HepG2 (cell line): ENCODE data around the gene MKS1. TPM values are rescaled to one million over a fixed set of nuclear protein-coding genes. Genes with fewer than 3 reads are reported as not detected.

Source experiments
- ATF7 ChIP-seq, 2 experiments: fragments of 450-650 bp in 1 of 2; sonication (generic) in 1 of 2; formaldehyde crosslinking in 1 of 2; IDR thresholded peaks; 2 replicates each; pipeline versions ENCODE4 v1.4.0 to v1.6.1; 2016 to 2020; ENCODE audit warnings: antibody characterized with exemption in 1 of 2, mild to moderate bottlenecking in 1 of 2, missing genetic modification reagents in 1 of 2
- ETS1 ChIP-seq: sonication (generic); formaldehyde crosslinking; IDR thresholded peaks from 2 replicates; pipeline ENCODE4 v1.4.0; 2020; ENCODE audit warnings: missing genetic modification reagents
- HOMEZ ChIP-seq: IDR thresholded peaks from 2 replicates; pipeline ENCODE4 v1.6.1; 2016; ENCODE audit warnings: low read depth
- NR2C2 ChIP-seq: sonication (generic); formaldehyde crosslinking; IDR thresholded peaks from 2 replicates; pipeline ENCODE4 v1.4.0; 2020; ENCODE audit warnings: missing genetic modification reagents, mild to moderate bottlenecking, moderate library complexity, borderline replicate concordance
- SNAPC4 ChIP-seq: sonication (generic); formaldehyde crosslinking; IDR thresholded peaks from 2 replicates; pipeline ENCODE4 v1.4.0; 2020; ENCODE audit warnings: mild to moderate bottlenecking, missing genetic modification reagents
- TBP ChIP-seq: sonication (generic); formaldehyde crosslinking; IDR thresholded peaks from 2 replicates; pipeline ENCODE4 v1.5.0; 2020; ENCODE audit warnings: missing genetic modification reagents
- ZNF205 ChIP-seq: IDR thresholded peaks from 2 replicates; pipeline ENCODE4 v1.6.1; 2018; ENCODE audit warnings: missing biosample characterization, missing genetic modification reagents
- ZNF224 ChIP-seq: sonication (generic); formaldehyde crosslinking; IDR thresholded peaks from 2 replicates; pipeline ENCODE4 v1.5.0; 2020; ENCODE audit warnings: mild to moderate bottlenecking, missing genetic modification reagents
- ZNF362 ChIP-seq: sonication (generic); formaldehyde crosslinking; IDR thresholded peaks from 2 replicates; pipeline ENCODE4 v1.4.0; 2020; ENCODE audit warnings: missing genetic modification reagents, mild to moderate bottlenecking, borderline replicate concordance
- ZNF367 ChIP-seq: sonication (generic); formaldehyde crosslinking; IDR thresholded peaks from 2 replicates; pipeline ENCODE4 v1.4.0; 2020; ENCODE audit warnings: missing genetic modification reagents, borderline replicate concordance
- ZNF468 ChIP-seq: sonication (generic); formaldehyde crosslinking; IDR thresholded peaks from 2 replicates; pipeline ENCODE4 v1.8.0; 2022; ENCODE audit warnings: mild to moderate bottlenecking, moderate library complexity, missing genetic modification reagents
- ZNF574 ChIP-seq: sonication (generic); formaldehyde crosslinking; IDR thresholded peaks from 2 replicates; pipeline ENCODE4 v1.4.0; 2020; ENCODE audit warnings: missing genetic modification reagents
- ZNF614 ChIP-seq: IDR thresholded peaks from 2 replicates; pipeline ENCODE4 v1.6.1; 2018; ENCODE audit warnings: missing biosample characterization, missing genetic modification reagents, inconsistent platforms, borderline replicate concordance
- ZNF841 ChIP-seq: sonication (generic); formaldehyde crosslinking; IDR thresholded peaks from 2 replicates; pipeline ENCODE4 v1.8.1; 2023; ENCODE audit warnings: missing genetic modification reagents, borderline replicate concordance
- ZNF850 ChIP-seq: sonication (generic); formaldehyde crosslinking; conservative IDR thresholded peaks from 2 replicates; pipeline ENCODE4 v1.9.0; 2021; ENCODE audit warnings: mild to moderate bottlenecking, missing genetic modification reagents
- ZSCAN12 ChIP-seq: sonication (generic); formaldehyde crosslinking; IDR thresholded peaks from 2 replicates; pipeline ENCODE4 v1.9.0; 2021; ENCODE audit warnings: mild to moderate bottlenecking, missing genetic modification reagents
- polyA plus RNA-seq, 8 experiments: library from polyadenylated mRNA; depleted of rRNA in 3 of 8; stranded (reverse) in 7 of 8; unstranded in 1 of 8; fragments of >200 nt; fragmentation: Illumina TruSeq in 4 of 8; extraction: Trizol in 4 of 8; gene quantifications; 2 replicates each; pipeline versions ENCODE4 v1.2.1 to v1.2.3, GENCODE V29; 2011 to 2016; ENCODE audit warnings: low read depth in 4 of 8, missing spikeins in 1 of 8, mixed read lengths in 1 of 8; ENCODE audit not compliant: insufficient read depth in 1 of 8
- total RNA-seq, 5 experiments: library from RNA; depleted of rRNA; stranded (reverse); fragments of >200 nt; fragmentation: Illumina TruSeq; extraction: Trizol; gene quantifications; 2 replicates each; pipeline ENCODE4 v1.2.3, GENCODE V29; 2016; ENCODE audit warnings: low read depth in 1 of 5

The MKS1 gene
- total and polyA plus RNA-seq, 2 of the 13 experiments (the other 11 are each of a cell fraction or from before 2014, with no cell fraction given): 16.1 to 26.3 TPM

GRCh38 chr17:58250344-58251011, 31.4 kb upstream of the MKS1 start (continued):
- TF ChIP-seq ZNF367 (no peak), ETS1 (no peak), ZSCAN12 (CRISPR knock-in tag) (no peak), SNAPC4 (CRISPR knock-in tag) (no peak), ZNF614 (CRISPR knock-in tag) (0 out of 2 replicates have a peak, but pooled peaks have one; percentile 33), ZNF850 (no peak), ZNF362 (CRISPR knock-in tag) (no peak), ZNF841 (CRISPR knock-in tag) (no peak), ZNF468 (CRISPR knock-in tag) (no peak), ZNF574 (CRISPR knock-in tag) (no peak), HOMEZ (no peak), NR2C2 (CRISPR knock-in tag) (peak; percentile 37; the same call in 1 of the 2 replicates), ATF7 (IDR thresholded peaks at IDR 0.05) (no peak), ATF7 (CRISPR knock-in tag; IDR thresholded peaks at IDR 0.05) (no peak), ZNF205 (CRISPR knock-in tag) (no peak), TBP (CRISPR knock-in tag) (no peak), ZNF224 (CRISPR knock-in tag) (no peak)
